Spleen (tissue), 7 donors: ENCODE measurements around the gene UST.

ENCODE experiments used
- POLR2A ChIP-seq, 3 donors: fragments of 450-650 bp; IDR thresholded peaks; one replicate each; pipeline ENCODE4 v1.5.1; 2017; ENCODE audit warnings: antibody characterized with exemption in 3 of 3, mild to moderate bottlenecking in 1 of 3
- POLR2AphosphoS5 ChIP-seq, 3 donors: sonication (generic); formaldehyde crosslinking; IDR thresholded peaks; one replicate each; pipeline ENCODE4 v1.5.1; 2017; ENCODE audit warnings: antibody characterized with exemption in 3 of 3
- TF ChIP-seq, protein P1 (sequence below), 11 experiments: fragments of 200-600 bp in 7 of 11; fragments of 450-650 bp in 4 of 11; sonication (generic) in 4 of 11; IDR thresholded peaks in 8 of 11; conservative IDR thresholded peaks in 3 of 11; 1 replicate in 7 of 11; 2 replicates in 4 of 11; pipeline versions ENCODE4 v1.4.0 to v1.8.0; 2016 to 2021; ENCODE audit warnings: antibody characterized with exemption in 11 of 11, inconsistent platforms in 4 of 11, mild to moderate bottlenecking in 1 of 11
- donor health status: DM: no; HTN: no; CAD: no; lungs with moderate emphysema.
- donor health status: DM: no; HTN: no; CAD: no.
- donor health status: DM: no; HTN: no; CAD: no.

DNA sequence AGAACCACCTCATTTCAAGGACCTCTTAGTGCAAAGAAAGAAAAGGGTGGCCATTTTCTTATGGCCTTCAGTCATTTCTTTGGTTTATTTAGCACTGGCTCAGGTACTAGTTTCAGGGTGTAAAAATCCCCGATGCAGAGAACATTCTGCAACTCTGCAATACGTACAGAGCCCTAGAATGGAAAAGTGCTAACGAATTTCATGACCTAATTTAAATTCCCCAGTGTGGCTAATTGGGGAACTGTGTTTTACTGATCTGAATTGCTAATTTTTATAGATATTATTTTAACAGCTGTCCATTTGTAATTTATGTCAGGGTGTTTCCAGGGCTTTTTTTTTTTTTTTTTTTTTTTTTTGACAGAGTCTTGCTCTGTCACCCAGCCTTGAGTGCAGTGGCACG lies 160.7 kb downstream of the UST start:
- TF ChIP-seq, protein P1, sequence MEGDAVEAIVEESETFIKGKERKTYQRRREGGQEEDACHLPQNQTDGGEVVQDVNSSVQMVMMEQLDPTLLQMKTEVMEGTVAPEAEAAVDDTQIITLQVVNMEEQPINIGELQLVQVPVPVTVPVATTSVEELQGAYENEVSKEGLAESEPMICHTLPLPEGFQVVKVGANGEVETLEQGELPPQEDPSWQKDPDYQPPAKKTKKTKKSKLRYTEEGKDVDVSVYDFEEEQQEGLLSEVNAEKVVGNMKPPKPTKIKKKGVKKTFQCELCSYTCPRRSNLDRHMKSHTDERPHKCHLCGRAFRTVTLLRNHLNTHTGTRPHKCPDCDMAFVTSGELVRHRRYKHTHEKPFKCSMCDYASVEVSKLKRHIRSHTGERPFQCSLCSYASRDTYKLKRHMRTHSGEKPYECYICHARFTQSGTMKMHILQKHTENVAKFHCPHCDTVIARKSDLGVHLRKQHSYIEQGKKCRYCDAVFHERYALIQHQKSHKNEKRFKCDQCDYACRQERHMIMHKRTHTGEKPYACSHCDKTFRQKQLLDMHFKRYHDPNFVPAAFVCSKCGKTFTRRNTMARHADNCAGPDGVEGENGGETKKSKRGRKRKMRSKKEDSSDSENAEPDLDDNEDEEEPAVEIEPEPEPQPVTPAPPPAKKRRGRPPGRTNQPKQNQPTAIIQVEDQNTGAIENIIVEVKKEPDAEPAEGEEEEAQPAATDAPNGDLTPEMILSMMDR (IDR thresholded peaks at IDR 0.05 in 8 of 11, conservative IDR thresholded peaks at IDR 0.05 in 3 of 11) = no peak
- TF ChIP-seq POLR2A (IDR thresholded peaks at IDR 0.05) (no peak), POLR2AphosphoS5 (IDR thresholded peaks at IDR 0.05) (no peak)
